Measurements from ENCODE around the gene ZNF132.

- TF ChIP-seq ZNF274 (IDR thresholded peaks at IDR 0.05; ENCODE audit: low read depth, low read length) = no peak
- TF ChIP-seq YY1 (IDR thresholded peaks at IDR 0.05; ENCODE audit: insufficient read depth, insufficient read length) = no peak
These were observed 40.5 kb upstream of the ZNF132 start for GRCh38 chr19:58480481-58480830.
